Middle frontal gyrus (tissue), 1 donor: Measurements from ENCODE around the gene SYNE3.

Experiments used
- DNase-seq: peaks from one replicate; pipeline ENCODE4 v3.0.0-alpha.2; 2015; ENCODE audit warnings: low spot score; ENCODE audit errors: extremely low spot score

The SYNE3 gene

GRCh38 chr14:95516554-95517181, at the start of gene SYNE3:
Gene SYNE3, minus strand, starts transcription at chr14:95516650. Its CDS starts 40,829 bp downstream, at chr14:95475821.
- no peak for DNase-seq

- no peak for DNase-seq
Measured at GRCh38 chr14:95564060-95564459, 47.6 kb upstream of the SYNE3 start.

- no peak for DNase-seq
Measured at GRCh38 chr14:95562892-95563685, 46.6 kb upstream of the SYNE3 start.

GRCh38 chr14:95561001-95561412, 44.6 kb upstream of the SYNE3 start:
- peak; percentile 81 for DNase-seq

GRCh38 chr14:95559203-95559602, 42.8 kb upstream of the SYNE3 start:
- no peak for DNase-seq

GRCh38 chr14:95557832-95558231, 41.4 kb upstream of the SYNE3 start:
- DNase-seq = no peak

GRCh38 chr14:95557291-95557690, 40.8 kb upstream of the SYNE3 start:
- no peak for DNase-seq

GRCh38 chr14:95555053-95555452, 38.6 kb upstream of the SYNE3 start:
- no peak for DNase-seq

GRCh38 chr14:95553141-95553540, 36.7 kb upstream of the SYNE3 start:
- DNase-seq = no peak

- no peak for DNase-seq
Measured at GRCh38 chr14:95551435-95551834, 35.0 kb upstream of the SYNE3 start.

GRCh38 chr14:95549656-95550585, 33.5 kb upstream of the SYNE3 start:
- DNase-seq = no peak

GRCh38 chr14:95548328-95548929, 32.0 kb upstream of the SYNE3 start:
- no peak for DNase-seq

GRCh38 chr14:95547626-95548327, 31.3 kb upstream of the SYNE3 start:
- no peak for DNase-seq

GRCh38 chr14:95547272-95547625, 30.8 kb upstream of the SYNE3 start:
- no peak for DNase-seq

GRCh38 chr14:95545515-95546168, 29.2 kb upstream of the SYNE3 start:
- no peak for DNase-seq

GRCh38 chr14:95544588-95544987, 28.1 kb upstream of the SYNE3 start:
- no peak for DNase-seq

- no peak for DNase-seq
Measured at GRCh38 chr14:95543021-95543420, 26.6 kb upstream of the SYNE3 start.

- DNase-seq = no peak
Measured at GRCh38 chr14:95541932-95542930, 25.8 kb upstream of the SYNE3 start.

- no peak for DNase-seq
Measured at GRCh38 chr14:95541346-95541745, 24.9 kb upstream of the SYNE3 start.
